Mesodermal cell (in vitro differentiated cells): ENCODE results near the gene LHX1.

Experiments used
- H3K27ac ChIP-seq: 2 replicates; pipeline ENCODE4 v1.7.0; 2013; ENCODE audit warnings: mild to moderate bottlenecking, low read depth, low read length, moderate library complexity; ENCODE audit not compliant: severe bottlenecking
- H3K36me3 ChIP-seq: 2 replicates; pipeline ENCODE4 v1.7.1; 2013; ENCODE audit warnings: mild to moderate bottlenecking, low read length, moderate library complexity; ENCODE audit not compliant: control insufficient read depth, insufficient read depth
- H3K4me1 ChIP-seq: one replicate; pipeline ENCODE4 v1.7.1; 2013; ENCODE audit warnings: mild to moderate bottlenecking, low read length; ENCODE audit not compliant: insufficient read depth, control insufficient read depth, poor library complexity, severe bottlenecking
- H3K4me3 ChIP-seq: 2 replicates; pipeline ENCODE4 v1.7.0; 2013; ENCODE audit warnings: low read length, control low read depth, mild to moderate bottlenecking; ENCODE audit not compliant: insufficient read depth, poor library complexity, severe bottlenecking; ENCODE audit errors: extremely low read depth
- H3K9me3 ChIP-seq: 2 replicates; pipeline ENCODE4 v1.7.1; 2013; ENCODE audit warnings: mild to moderate bottlenecking, low read length, moderate library complexity; ENCODE audit not compliant: control insufficient read depth
- WGBS, 2 experiments: methylation state at CpG; one replicate each; pipeline ENCODE4 v1.1.5; 2013; ENCODE audit warnings: missing lambda C conversion rate in 2 of 2; ENCODE audit not compliant: insufficient coverage in 2 of 2; 5-methylcytosine and 5-hydroxymethylcytosine counted together

The LHX1 gene

GRCh38 chr17:36933512-36934143 lies 3.6 kb upstream of the LHX1 start:
- Histone ChIP-seq H3K36me3 (no peaks in the 10 kb centered on the region), H3K27ac (no peak overlapping the region), H3K4me3 (peak overlapping the region; percentile 48), H3K9me3 (no peaks in the 10 kb centered on the region), H3K4me1 (peaks cover 45% of the 10 kb centered on the region)
- WGBS, 2 experiments, result 7 to 10% methylated on average over 18 of the region's 23 CpGs

- Histone ChIP-seq H3K4me1 (peaks cover 48% of the 10 kb centered on the region), H3K4me3 (peak overlapping the region; percentile 48), H3K36me3 (no peaks in the 10 kb centered on the region), H3K9me3 (no peaks in the 10 kb centered on the region), H3K27ac (no peak overlapping the region)
- WGBS, 2 experiments, result 3 to 4% methylated on average over 14 to 18 of the region's 26 CpGs
These were observed 3.1 kb upstream of the LHX1 start for GRCh38 chr17:36934144-36934691.

GRCh38 chr17:36934692-36935630 lies 2.3 kb upstream of the LHX1 start:
- no peaks in the 10 kb centered on the region for H3K9me3 ChIP-seq
- H3K4me3 ChIP-seq, result peak overlapping the region; percentile 48
- no peak overlapping the region for H3K27ac ChIP-seq
- no peaks in the 10 kb centered on the region for H3K36me3 ChIP-seq
- WGBS, 2 experiments, result 0 to 1% methylated on average over 63 to 64 of the region's 79 CpGs
- H3K4me1 ChIP-seq, result peaks cover 52% of the 10 kb centered on the region

GRCh38 chr17:36935671-36936454 lies 1.4 kb upstream of the LHX1 start:
- no peaks in the 10 kb centered on the region for H3K36me3 ChIP-seq
- peak overlapping the region; percentile 48 for H3K4me3 ChIP-seq
- no peaks in the 10 kb centered on the region for H3K9me3 ChIP-seq
- 0% methylated on average over 23 to 44 of the region's 49 CpGs for WGBS, 2 experiments
- no peak overlapping the region for H3K27ac ChIP-seq
- H3K4me1 ChIP-seq, result peaks cover 49% of the 10 kb centered on the region

- H3K9me3 ChIP-seq, result no peaks in the 10 kb centered on the region
- 0% methylated on average over 41 to 46 of the region's 58 CpGs for WGBS, 2 experiments
- H3K36me3 ChIP-seq, result no peaks in the 10 kb centered on the region
- H3K4me3 ChIP-seq, result peak overlapping the region; percentile 48
- H3K4me1 ChIP-seq, result peaks cover 48% of the 10 kb centered on the region
- H3K27ac ChIP-seq, result no peak overlapping the region
These were observed 747 bp upstream of the LHX1 start for GRCh38 chr17:36936455-36937000.

GRCh38 chr17:36937959-36938565 lies 787 bp downstream of the LHX1 start:
- Histone ChIP-seq H3K4me3 (peak overlapping the region; percentile 48), H3K27ac (no peak overlapping the region), H3K9me3 (no peaks in the 10 kb centered on the region), H3K4me1 (peaks cover 51% of the 10 kb centered on the region), H3K36me3 (no peaks in the 10 kb centered on the region)
- 0 to 1% methylated on average over 29 to 36 of the region's 36 CpGs for WGBS, 2 experiments

GRCh38 chr17:36938566-36939051 lies 1.3 kb downstream of the LHX1 start:
- Histone ChIP-seq H3K9me3 (no peaks in the 10 kb centered on the region), H3K4me1 (peaks cover 45% of the 10 kb centered on the region), H3K36me3 (no peaks in the 10 kb centered on the region), H3K4me3 (peak overlapping the region; percentile 48), H3K27ac (no peak overlapping the region)
- 1 to 2% methylated on average over 25 of the region's 25 CpGs for WGBS, 2 experiments

GRCh38 chr17:36939052-36939801 lies 2.0 kb downstream of the LHX1 start:
- Histone ChIP-seq H3K36me3 (no peaks in the 10 kb centered on the region), H3K27ac (no peak overlapping the region), H3K4me1 (peaks cover 39% of the 10 kb centered on the region), H3K4me3 (peak overlapping the region; percentile 48), H3K9me3 (no peaks in the 10 kb centered on the region)
- WGBS, 2 experiments, result 2% methylated on average over 34 to 40 of the region's 43 CpGs

GRCh38 chr17:36939802-36940312 lies 2.6 kb downstream of the LHX1 start:
- Histone ChIP-seq H3K9me3 (no peaks in the 10 kb centered on the region), H3K4me3 (peak overlapping the region; percentile 48), H3K4me1 (peaks cover 35% of the 10 kb centered on the region), H3K27ac (no peak overlapping the region), H3K36me3 (no peaks in the 10 kb centered on the region)
- WGBS, 2 experiments, result 0 to 3% methylated on average over 12 to 17 of the region's 26 CpGs
